LNCaP clone FGC (cell line): ENCODE measurements around the gene CRTAC1.

ENCODE experiments used
- DNase-seq: peaks from one replicate; pipeline ENCODE4 v3.0.0-alpha.2; 2011; ENCODE audit warnings: low read depth
- H3K4me3 ChIP-seq: 2 replicates; pipeline ENCODE4 v1.5.1; 2011; ENCODE audit warnings: mild to moderate bottlenecking, low read depth, low read length, control low read depth
- TF ChIP-seq, protein P1 (sequence below): IDR thresholded peaks from 2 replicates; pipeline ENCODE4 v1.5.1; 2012; ENCODE audit warnings: mild to moderate bottlenecking; ENCODE audit not compliant: control insufficient read depth, insufficient read depth; ENCODE audit errors: extremely low read depth

The CRTAC1 gene

DNA sequence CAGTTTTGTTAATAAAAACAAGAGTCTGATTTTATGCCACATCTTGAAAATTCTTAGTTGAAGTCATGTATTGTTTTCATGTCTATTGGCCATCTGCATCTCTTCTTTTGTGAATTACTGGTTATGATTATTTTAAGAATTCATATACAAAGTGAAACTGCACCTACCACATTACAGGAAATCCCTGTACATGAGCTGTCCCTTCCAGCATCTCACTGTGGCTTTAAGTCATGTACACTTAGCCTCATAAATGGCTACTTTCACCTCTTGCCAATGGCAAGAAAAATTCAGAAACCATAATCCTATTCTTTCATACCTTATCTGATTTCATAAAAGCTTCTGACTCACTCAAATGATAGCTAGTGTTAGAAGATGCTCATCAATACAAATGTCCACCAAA is 48.6 kb downstream of the CRTAC1 start:
- DNase-seq, result no peak
- TF ChIP-seq, protein P1, sequence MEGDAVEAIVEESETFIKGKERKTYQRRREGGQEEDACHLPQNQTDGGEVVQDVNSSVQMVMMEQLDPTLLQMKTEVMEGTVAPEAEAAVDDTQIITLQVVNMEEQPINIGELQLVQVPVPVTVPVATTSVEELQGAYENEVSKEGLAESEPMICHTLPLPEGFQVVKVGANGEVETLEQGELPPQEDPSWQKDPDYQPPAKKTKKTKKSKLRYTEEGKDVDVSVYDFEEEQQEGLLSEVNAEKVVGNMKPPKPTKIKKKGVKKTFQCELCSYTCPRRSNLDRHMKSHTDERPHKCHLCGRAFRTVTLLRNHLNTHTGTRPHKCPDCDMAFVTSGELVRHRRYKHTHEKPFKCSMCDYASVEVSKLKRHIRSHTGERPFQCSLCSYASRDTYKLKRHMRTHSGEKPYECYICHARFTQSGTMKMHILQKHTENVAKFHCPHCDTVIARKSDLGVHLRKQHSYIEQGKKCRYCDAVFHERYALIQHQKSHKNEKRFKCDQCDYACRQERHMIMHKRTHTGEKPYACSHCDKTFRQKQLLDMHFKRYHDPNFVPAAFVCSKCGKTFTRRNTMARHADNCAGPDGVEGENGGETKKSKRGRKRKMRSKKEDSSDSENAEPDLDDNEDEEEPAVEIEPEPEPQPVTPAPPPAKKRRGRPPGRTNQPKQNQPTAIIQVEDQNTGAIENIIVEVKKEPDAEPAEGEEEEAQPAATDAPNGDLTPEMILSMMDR, result no peak
- H3K4me3 ChIP-seq, result no peak overlapping the region

DNA sequence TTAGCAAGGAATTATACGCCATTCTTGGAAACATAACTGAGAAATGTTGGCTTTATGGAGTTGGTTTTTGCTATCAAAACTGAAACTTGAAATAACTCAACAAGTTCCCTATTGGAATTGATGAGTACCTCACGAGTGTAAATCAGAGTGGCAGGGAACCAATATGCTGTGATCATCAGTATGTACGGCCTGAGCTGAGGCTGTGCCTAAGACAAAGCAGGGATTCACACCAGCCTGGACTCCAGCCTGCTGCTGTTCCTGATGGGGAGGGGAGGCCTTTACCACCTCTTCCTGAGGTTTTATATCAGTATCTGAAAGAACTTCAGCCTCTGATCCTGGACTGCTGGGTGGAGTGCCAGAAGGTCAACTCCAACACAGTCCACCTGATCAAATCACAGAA is 52.7 kb downstream of the CRTAC1 start:
- TF ChIP-seq, protein P1, result no peak
- DNase-seq, result no peak
- no peak overlapping the region for H3K4me3 ChIP-seq

DNA sequence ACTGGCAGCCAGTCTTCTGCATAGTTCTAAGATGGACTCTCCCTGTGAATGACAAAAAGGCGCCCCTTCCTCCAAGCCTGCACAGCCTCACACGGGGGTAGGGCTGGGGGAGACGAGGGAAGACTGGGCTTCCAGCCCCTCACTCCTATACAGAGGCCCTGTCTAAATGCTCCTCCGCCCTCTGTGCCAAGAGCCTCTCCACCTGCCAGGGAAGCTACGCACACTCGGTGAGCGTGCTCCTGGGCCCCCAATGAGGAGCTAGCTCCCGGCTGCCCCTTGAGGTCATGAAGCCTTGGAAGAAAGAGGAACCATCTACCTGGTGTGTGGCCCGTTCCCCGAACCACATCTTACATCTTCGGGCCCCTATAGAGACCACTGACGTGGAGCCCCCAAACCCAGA is 54.8 kb downstream of the CRTAC1 start:
- H3K4me3 ChIP-seq, result no peak overlapping the region
- DNase-seq, result no peak
- TF ChIP-seq, protein P1, result no peak

DNA sequence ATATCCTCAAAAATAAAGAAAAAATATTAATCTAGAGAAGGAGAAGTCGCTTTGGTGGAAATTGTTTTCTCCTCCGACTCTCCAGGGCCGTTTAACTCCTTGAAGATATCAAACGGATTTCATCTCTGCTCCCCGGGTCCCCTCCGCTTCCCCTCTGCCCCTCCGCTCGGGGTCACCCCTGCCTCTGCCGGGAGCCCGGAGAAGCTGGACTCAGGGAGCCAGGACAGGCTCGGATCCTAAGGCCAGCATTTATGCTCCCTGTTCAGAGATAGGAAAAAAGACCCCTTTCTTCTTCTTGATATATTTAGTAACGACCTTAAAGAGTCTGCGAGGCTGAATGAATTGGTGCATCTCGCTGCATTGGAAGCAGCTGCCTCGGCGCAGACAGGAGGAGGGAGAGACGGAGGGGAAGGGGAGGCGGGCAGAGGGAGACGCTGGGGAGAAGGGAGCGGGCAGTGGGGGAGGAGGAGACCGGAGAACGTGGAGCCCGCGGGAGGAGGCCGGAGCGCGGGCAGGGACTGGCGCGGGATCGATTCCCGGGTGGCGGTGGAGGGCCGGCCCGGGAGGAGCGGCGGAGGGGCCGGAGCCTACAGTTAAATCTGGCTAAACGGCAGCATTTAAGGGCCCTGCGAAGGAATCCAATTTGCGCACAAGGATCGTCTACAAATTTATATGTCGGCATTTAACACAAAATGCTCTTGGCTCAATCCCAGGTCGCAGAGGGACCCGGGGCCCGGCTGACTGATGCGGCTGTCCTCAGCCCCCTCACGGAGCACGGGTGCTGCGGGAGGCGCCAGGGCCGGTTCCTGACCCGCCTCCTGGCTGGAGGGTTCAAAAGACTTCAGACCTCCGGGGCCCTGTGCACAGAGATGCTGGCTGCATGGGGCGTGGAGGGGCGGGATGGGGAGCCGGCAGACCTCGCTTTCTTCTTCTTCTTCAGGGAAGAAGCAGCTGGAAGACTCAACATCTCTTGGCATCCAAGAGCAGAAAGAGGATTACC is 55.6 kb downstream of the CRTAC1 start:
- no peak for DNase-seq
- TF ChIP-seq, protein P1, result no peak
- no peak overlapping the region for H3K4me3 ChIP-seq

DNA sequence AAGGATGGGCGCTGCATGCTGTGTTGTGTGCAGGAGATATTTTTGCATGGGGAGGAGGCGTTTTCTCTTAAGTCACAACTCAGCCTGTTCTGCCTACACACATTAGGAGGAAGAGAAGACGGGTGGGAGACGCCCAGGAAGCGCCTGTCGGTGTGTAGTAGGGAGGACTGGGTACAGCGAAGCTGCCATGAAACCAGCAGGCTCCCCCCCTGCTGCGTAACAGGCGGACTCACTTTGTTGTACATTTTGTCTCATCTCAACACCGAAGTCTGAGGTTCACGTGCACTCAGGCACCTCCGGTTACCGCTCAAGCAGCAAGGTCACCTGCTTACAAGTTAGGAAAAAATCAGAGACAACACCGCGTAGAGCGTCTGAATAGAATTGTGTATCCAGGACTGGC is 56.3 kb downstream of the CRTAC1 start:
- DNase-seq, result no peak
- H3K4me3 ChIP-seq, result no peak overlapping the region
- TF ChIP-seq, protein P1, result no peak

DNA sequence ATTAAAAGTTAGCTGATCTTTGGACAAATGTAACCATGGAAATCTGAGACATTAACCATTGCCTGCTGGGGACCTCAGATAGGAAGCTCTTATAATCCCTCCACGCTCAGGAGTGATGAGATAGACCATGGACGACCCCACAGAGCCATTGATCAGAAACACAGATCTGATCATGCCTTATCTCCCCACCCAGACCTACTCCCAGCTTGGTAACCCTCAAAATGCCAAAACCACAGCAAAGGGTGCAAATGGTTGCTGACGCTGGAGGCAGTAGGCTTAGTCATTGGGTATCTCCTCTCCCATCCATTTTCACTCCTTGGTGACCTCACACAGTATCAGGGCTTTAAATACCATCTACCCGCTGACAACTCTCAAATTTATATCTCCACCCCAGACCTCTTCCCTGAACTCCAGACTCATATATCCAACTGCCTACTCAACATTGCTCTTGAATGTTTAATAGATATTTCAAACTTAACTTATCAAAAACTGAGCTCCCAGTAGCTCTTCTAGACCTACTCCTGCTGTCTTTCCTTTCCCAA is 60.8 kb downstream of the CRTAC1 start:
- TF ChIP-seq, protein P1, result no peak
- no peak overlapping the region for H3K4me3 ChIP-seq
- DNase-seq, result no peak
